HG02610 (cell line): ENCODE measurements around the gene INTS13.
"Not testable (repeated sequence)": the region's sequence is repeated elsewhere in the genome, so short reads cannot be mapped to it uniquely, and the experiment has no call there.

Experiments
- ATAC-seq: cut with Tn5 transposase; IDR thresholded peaks from one replicate; pipeline ENCODE4 v1.9.1; 2021; ENCODE audit warnings: mild to moderate bottlenecking, moderate library complexity; ENCODE audit not compliant: unreplicated experiment

Gene INTS13

GRCh38 chr12:26936559-26937442, 980 bp downstream of the INTS13 start:
- ATAC-seq: no peak

GRCh38 chr12:26935636-26936378, 2.0 kb downstream of the INTS13 start:
- no peak for ATAC-seq

GRCh38 chr12:26929590-26929989, 8.2 kb downstream of the INTS13 start:
- no peak for ATAC-seq

GRCh38 chr12:26928661-26929060, 9.1 kb downstream of the INTS13 start:
- no peak for ATAC-seq

GRCh38 chr12:26921886-26922285, 15.9 kb downstream of the INTS13 start:
- ATAC-seq: no peak

- no peak for ATAC-seq
These were observed 18.6 kb downstream of the INTS13 start for GRCh38 chr12:26919216-26919555.

- no peak for ATAC-seq
These were observed 19.2 kb downstream of the INTS13 start for GRCh38 chr12:26918321-26919215.

- no peak for ATAC-seq
These were observed 31.1 kb downstream of the INTS13 start for GRCh38 chr12:26906704-26907103.

GRCh38 chr12:26906024-26906423, 31.8 kb downstream of the INTS13 start:
- ATAC-seq: no peak

- ATAC-seq: not testable (repeated sequence)
These were observed 34.4 kb downstream of the INTS13 start for GRCh38 chr12:26903396-26903795.

GRCh38 chr12:26896913-26897312, 40.9 kb downstream of the INTS13 start:
- no peak for ATAC-seq

GRCh38 chr12:26895672-26896071, 42.1 kb downstream of the INTS13 start:
- no peak for ATAC-seq

- no peak for ATAC-seq
These were observed 46.1 kb downstream of the INTS13 start for GRCh38 chr12:26891704-26892103.

- ATAC-seq: no peak
These were observed 47.0 kb downstream of the INTS13 start for GRCh38 chr12:26890784-26891183.

- peak; percentile 81 for ATAC-seq
These were observed 52.8 kb downstream of the INTS13 start for GRCh38 chr12:26884765-26885576.

GRCh38 chr12:26880625-26881024, 57.2 kb downstream of the INTS13 start:
- ATAC-seq: no peak

- ATAC-seq: peak; percentile 40
These were observed 59.1 kb downstream of the INTS13 start for GRCh38 chr12:26878661-26879119.

GRCh38 chr12:26874501-26875296, 63.1 kb downstream of the INTS13 start:
- peak; percentile 61 for ATAC-seq

- no peak for ATAC-seq
These were observed 65.2 kb downstream of the INTS13 start for GRCh38 chr12:26872625-26873024.
